ENCODE data around the gene ZNF646.
A peak's percentile ranks its signal among the peaks of the same experiment; 100 is the strongest.

Gene ZNF646

DNA sequence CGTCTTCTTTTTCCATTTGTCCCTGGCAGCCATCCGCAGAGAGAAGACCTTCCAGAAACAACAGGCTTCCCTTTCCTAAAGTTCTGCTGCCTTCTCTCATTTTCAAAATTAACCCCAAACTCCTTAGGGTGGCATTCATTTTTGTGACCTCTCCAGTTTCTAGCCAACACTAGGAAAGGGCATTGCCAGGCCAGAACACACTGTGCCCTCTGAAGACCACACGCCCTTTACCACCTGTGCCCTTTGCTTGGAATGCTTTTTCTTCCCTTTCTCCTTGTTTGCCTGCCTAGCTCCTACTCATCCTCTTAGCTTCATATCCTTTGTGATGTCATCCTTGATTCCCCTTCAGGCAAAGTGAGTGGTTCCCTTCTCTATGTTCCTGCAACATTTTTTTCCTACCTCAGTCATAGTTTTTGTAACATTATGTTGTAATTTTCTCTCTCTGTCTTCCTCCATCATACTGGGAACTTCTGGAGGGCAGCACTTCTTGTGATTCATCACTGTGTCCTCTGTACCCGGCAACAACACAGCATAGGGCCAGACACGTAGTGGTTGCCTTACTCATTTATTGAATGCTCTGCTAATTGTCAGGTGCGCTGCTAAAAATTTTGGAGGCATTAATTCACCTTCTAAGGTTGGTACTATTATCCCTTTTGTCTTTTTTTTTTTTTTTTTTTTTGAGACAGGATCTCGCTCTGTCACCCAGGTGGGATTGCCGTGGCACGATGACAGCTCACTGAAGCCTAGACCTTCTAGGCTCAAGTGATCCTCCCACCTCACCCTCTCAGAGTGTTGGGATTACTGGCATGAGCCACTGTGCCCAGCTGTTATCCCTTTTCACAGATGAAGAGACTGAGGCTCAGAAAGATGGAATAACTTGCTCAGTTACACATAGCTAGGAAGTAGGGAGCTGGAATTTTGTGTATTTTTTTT, 44.3 kb downstream of the ZNF646 start:
- Histone ChIP-seq H4K91ac (ENCODE audit: low read depth, low read length, poor library complexity) (no peak overlapping the region), H2BK15ac (ENCODE audit: low read length) (no peak overlapping the region), H3K18ac (ENCODE audit: low read length) (no peak overlapping the region), H3K27ac (replicated peaks; ENCODE audit: low read length) (no peak overlapping the region), H3K4me1 (ENCODE audit: control insufficient read depth in 2 of 2, insufficient read depth in 1 of 2, low read depth in 1 of 2, low read length in 2 of 2) (peaks cover 3 to 5% of the 10 kb centered on the region in 2 donors), H2BK5ac (ENCODE audit: low read length) (no peak overlapping the region), H2BK120ac (ENCODE audit: low read depth, low read length) (no peak overlapping the region), H3K36me3 (replicated peaks in 1 of 2; ENCODE audit: control insufficient read depth in 2 of 2, insufficient read depth in 2 of 2, low read length in 2 of 2) (peaks cover 23 to 49% of the 10 kb centered on the region in 2 donors), H3K23ac (ENCODE audit: low read depth, low read length, poor library complexity) (no peak overlapping the region), H2BK12ac (ENCODE audit: low read length) (no peak overlapping the region), H2AFZ (ENCODE audit: low read length) (peak overlapping the region; percentile 64), H3K14ac (ENCODE audit: low read length) (no peak overlapping the region), H3K9ac (ENCODE audit: low read depth, low read length, poor library complexity) (peak overlapping the region; percentile 64), H3K79me1 (ENCODE audit: low read depth, low read length) (peaks cover 7% of the 10 kb centered on the region), H2AK5ac (ENCODE audit: low read depth, low read length) (no peak overlapping the region), H4K8ac (ENCODE audit: low read depth, low read length) (no peak overlapping the region), H3K4me2 (ENCODE audit: insufficient read depth, low read length, poor library complexity, severe bottlenecking) (peak overlapping the region; percentile 82), H3K4ac (ENCODE audit: low read length) (no peak overlapping the region), H3K27me3 (ENCODE audit: control insufficient read depth in 3 of 3, insufficient read depth in 3 of 3, low read depth in 1 of 3, low read length in 3 of 3) (no peaks in the 10 kb centered on the region), H3K4me3 (ENCODE audit: low read length in 2 of 2) (peak overlapping the region; percentile 70 to 82), H3K9me3 (replicated peaks in 1 of 2; ENCODE audit: control insufficient read depth in 2 of 2, insufficient read depth in 1 of 2, low read depth in 1 of 2, low read length in 2 of 2) (no peaks in the 10 kb centered on the region)
- WGBS, 2 donors (ENCODE audit: extremely low coverage in 2 of 2, insufficient read length in 2 of 2, insufficient replicate concordance in 1 of 2): no CpG with 5 or more reads among the region's 9 CpGs
- no peak for DNase-seq (ENCODE audit: low spot score)

- Histone ChIP-seq H3K4ac (ENCODE audit: low read length) (no peak overlapping the region), H3K4me1 (ENCODE audit: control insufficient read depth in 2 of 2, insufficient read depth in 1 of 2, low read depth in 1 of 2, low read length in 2 of 2) (peaks cover 3 to 5% of the 10 kb centered on the region in 2 donors), H2BK5ac (ENCODE audit: low read length) (no peak overlapping the region), H3K18ac (ENCODE audit: low read length) (no peak overlapping the region), H2BK15ac (ENCODE audit: low read length) (no peak overlapping the region), H3K4me3 (ENCODE audit: low read length in 2 of 2) (no peak overlapping the region), H3K23ac (ENCODE audit: low read depth, low read length, poor library complexity) (no peak overlapping the region), H3K14ac (ENCODE audit: low read length) (no peak overlapping the region), H4K8ac (ENCODE audit: low read depth, low read length) (no peak overlapping the region), H3K9ac (ENCODE audit: low read depth, low read length, poor library complexity) (no peak overlapping the region), H3K27ac (replicated peaks; ENCODE audit: low read length) (no peak overlapping the region), H2BK120ac (ENCODE audit: low read depth, low read length) (no peak overlapping the region), H2BK12ac (ENCODE audit: low read length) (no peak overlapping the region), H3K4me2 (ENCODE audit: insufficient read depth, low read length, poor library complexity, severe bottlenecking) (no peak overlapping the region), H3K36me3 (replicated peaks in 1 of 2; ENCODE audit: control insufficient read depth in 2 of 2, insufficient read depth in 2 of 2, low read length in 2 of 2) (peaks cover 22 to 59% of the 10 kb centered on the region in 2 donors), H4K91ac (ENCODE audit: low read depth, low read length, poor library complexity) (no peak overlapping the region), H2AFZ (ENCODE audit: low read length) (no peak overlapping the region), H3K79me1 (ENCODE audit: low read depth, low read length) (peaks cover 7% of the 10 kb centered on the region), H2AK5ac (ENCODE audit: low read depth, low read length) (no peak overlapping the region), H3K27me3 (ENCODE audit: control insufficient read depth in 3 of 3, insufficient read depth in 3 of 3, low read depth in 1 of 3, low read length in 3 of 3) (no peaks in the 10 kb centered on the region), H3K9me3 (replicated peaks in 1 of 2; ENCODE audit: control insufficient read depth in 2 of 2, insufficient read depth in 1 of 2, low read depth in 1 of 2, low read length in 2 of 2) (no peaks in the 10 kb centered on the region)
- WGBS, 2 donors (ENCODE audit: extremely low coverage in 2 of 2, insufficient read length in 2 of 2, insufficient replicate concordance in 1 of 2): no CpG with 5 or more reads among the region's 16 CpGs
- no peak for DNase-seq (ENCODE audit: low spot score)
Observed at GRCh38 chr16:31120129-31120528, 45.9 kb downstream of the ZNF646 start.

GRCh38 chr16:31125844-31126243, 51.6 kb downstream of the ZNF646 start:
- H3K9ac ChIP-seq (ENCODE audit: low read depth, low read length, poor library complexity): no peak overlapping the region
- WGBS, 2 donors (ENCODE audit: extremely low coverage in 2 of 2, insufficient read length in 2 of 2, insufficient replicate concordance in 1 of 2): no CpG with 5 or more reads among the region's 3 CpGs
- no peak overlapping the region for H3K4ac ChIP-seq (ENCODE audit: low read length)
- no peak overlapping the region for H3K23ac ChIP-seq (ENCODE audit: low read depth, low read length, poor library complexity)
- no peak overlapping the region for H3K4me2 ChIP-seq (ENCODE audit: insufficient read depth, low read length, poor library complexity, severe bottlenecking)
- H2BK5ac ChIP-seq (ENCODE audit: low read length): no peak overlapping the region
- H3K36me3 ChIP-seq (replicated peaks in 1 of 2; ENCODE audit: control insufficient read depth in 2 of 2, insufficient read depth in 2 of 2, low read length in 2 of 2): peaks cover 33 to 78% of the 10 kb centered on the region in 2 donors
- H3K14ac ChIP-seq (ENCODE audit: low read length): no peak overlapping the region
- no peaks in the 10 kb centered on the region for H3K9me3 ChIP-seq (replicated peaks in 1 of 2; ENCODE audit: control insufficient read depth in 2 of 2, insufficient read depth in 1 of 2, low read depth in 1 of 2, low read length in 2 of 2)
- H3K79me1 ChIP-seq (ENCODE audit: low read depth, low read length): no peaks in the 10 kb centered on the region
- H2BK120ac ChIP-seq (ENCODE audit: low read depth, low read length): no peak overlapping the region
- H3K27me3 ChIP-seq (ENCODE audit: control insufficient read depth in 3 of 3, insufficient read depth in 3 of 3, low read depth in 1 of 3, low read length in 3 of 3): no peaks in the 10 kb centered on the region
- H2AK5ac ChIP-seq (ENCODE audit: low read depth, low read length): no peak overlapping the region
- H4K8ac ChIP-seq (ENCODE audit: low read depth, low read length): no peak overlapping the region
- H4K91ac ChIP-seq (ENCODE audit: low read depth, low read length, poor library complexity): no peak overlapping the region
- H3K27ac ChIP-seq (replicated peaks; ENCODE audit: low read length): no peak overlapping the region
- H2BK15ac ChIP-seq (ENCODE audit: low read length): no peak overlapping the region
- no peak overlapping the region for H2AFZ ChIP-seq (ENCODE audit: low read length)
- H2BK12ac ChIP-seq (ENCODE audit: low read length): no peak overlapping the region
- H3K4me1 ChIP-seq (ENCODE audit: control insufficient read depth in 2 of 2, insufficient read depth in 1 of 2, low read depth in 1 of 2, low read length in 2 of 2): no peaks in the 10 kb centered on the region
- no peak overlapping the region for H3K18ac ChIP-seq (ENCODE audit: low read length)
- no peak for DNase-seq (ENCODE audit: low spot score)
- H3K4me3 ChIP-seq (ENCODE audit: low read length in 2 of 2): no peak overlapping the region

- Histone ChIP-seq H3K4me1 (ENCODE audit: control insufficient read depth in 2 of 2, insufficient read depth in 1 of 2, low read depth in 1 of 2, low read length in 2 of 2) (no peaks in the 10 kb centered on the region), H3K4ac (ENCODE audit: low read length) (no peak overlapping the region), H3K79me1 (ENCODE audit: low read depth, low read length) (no peaks in the 10 kb centered on the region), H3K27ac (replicated peaks; ENCODE audit: low read length) (no peak overlapping the region), H2BK5ac (ENCODE audit: low read length) (no peak overlapping the region), H3K36me3 (replicated peaks in 1 of 2; ENCODE audit: control insufficient read depth in 2 of 2, insufficient read depth in 2 of 2, low read length in 2 of 2) (peaks cover 31 to 78% of the 10 kb centered on the region in 2 donors), H3K9me3 (replicated peaks in 1 of 2; ENCODE audit: control insufficient read depth in 2 of 2, insufficient read depth in 1 of 2, low read depth in 1 of 2, low read length in 2 of 2) (no peaks in the 10 kb centered on the region), H4K8ac (ENCODE audit: low read depth, low read length) (no peak overlapping the region), H3K23ac (ENCODE audit: low read depth, low read length, poor library complexity) (no peak overlapping the region), H3K9ac (ENCODE audit: low read depth, low read length, poor library complexity) (no peak overlapping the region), H2BK12ac (ENCODE audit: low read length) (no peak overlapping the region), H3K18ac (ENCODE audit: low read length) (no peak overlapping the region), H3K4me3 (ENCODE audit: low read length in 2 of 2) (no peak overlapping the region), H3K4me2 (ENCODE audit: insufficient read depth, low read length, poor library complexity, severe bottlenecking) (no peak overlapping the region), H2AK5ac (ENCODE audit: low read depth, low read length) (no peak overlapping the region), H3K27me3 (ENCODE audit: control insufficient read depth in 3 of 3, insufficient read depth in 3 of 3, low read depth in 1 of 3, low read length in 3 of 3) (no peaks in the 10 kb centered on the region), H2BK15ac (ENCODE audit: low read length) (no peak overlapping the region), H3K14ac (ENCODE audit: low read length) (no peak overlapping the region), H2AFZ (ENCODE audit: low read length) (no peak overlapping the region), H2BK120ac (ENCODE audit: low read depth, low read length) (no peak overlapping the region), H4K91ac (ENCODE audit: low read depth, low read length, poor library complexity) (no peak overlapping the region)
- no peak for DNase-seq (ENCODE audit: low spot score)
- WGBS, 2 donors (ENCODE audit: extremely low coverage in 2 of 2, insufficient read length in 2 of 2, insufficient replicate concordance in 1 of 2): no CpG with 5 or more reads among the region's 13 CpGs
Observed at GRCh38 chr16:31127182-31127581, 53.0 kb downstream of the ZNF646 start.
